Lower leg skin (tissue), 3 donors: ENCODE data around the gene ERCC3.

Source experiments
- POLR2A ChIP-seq, 2 donors: fragments of 450-650 bp; IDR thresholded peaks; one replicate each; pipeline ENCODE4 v1.6.1; 2016 to 2017; ENCODE audit warnings: antibody characterized with exemption in 2 of 2, mild to moderate bottlenecking in 1 of 2, moderate library complexity in 1 of 2
- TF ChIP-seq, protein P1 (sequence below), 3 donors: fragments of 450-650 bp; IDR thresholded peaks; one replicate each; pipeline ENCODE4 v1.5.1; 2016; ENCODE audit warnings: antibody characterized with exemption in 3 of 3, mild to moderate bottlenecking in 3 of 3, moderate library complexity in 2 of 3

DNA sequence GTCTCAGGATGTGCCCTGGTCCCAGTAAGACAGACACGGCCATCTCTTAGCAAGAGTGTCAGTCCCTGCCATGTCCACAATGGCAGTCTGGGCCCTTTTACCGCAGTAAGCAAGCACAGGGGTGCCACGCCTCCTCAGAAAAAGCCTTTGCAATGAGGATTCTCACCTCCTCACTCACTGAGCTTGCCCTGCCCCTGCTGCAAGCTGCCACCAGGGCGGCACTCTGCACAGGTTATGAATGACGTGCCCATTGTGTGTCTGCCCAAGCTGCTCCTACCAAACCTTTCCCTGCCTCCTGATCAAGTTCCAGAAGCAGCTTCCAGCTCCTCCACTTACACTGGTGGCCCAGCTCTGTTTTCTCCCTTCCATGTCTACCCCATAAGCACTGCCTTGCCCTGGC, 23.3 kb downstream of the ERCC3 start:
- TF ChIP-seq, protein P1, sequence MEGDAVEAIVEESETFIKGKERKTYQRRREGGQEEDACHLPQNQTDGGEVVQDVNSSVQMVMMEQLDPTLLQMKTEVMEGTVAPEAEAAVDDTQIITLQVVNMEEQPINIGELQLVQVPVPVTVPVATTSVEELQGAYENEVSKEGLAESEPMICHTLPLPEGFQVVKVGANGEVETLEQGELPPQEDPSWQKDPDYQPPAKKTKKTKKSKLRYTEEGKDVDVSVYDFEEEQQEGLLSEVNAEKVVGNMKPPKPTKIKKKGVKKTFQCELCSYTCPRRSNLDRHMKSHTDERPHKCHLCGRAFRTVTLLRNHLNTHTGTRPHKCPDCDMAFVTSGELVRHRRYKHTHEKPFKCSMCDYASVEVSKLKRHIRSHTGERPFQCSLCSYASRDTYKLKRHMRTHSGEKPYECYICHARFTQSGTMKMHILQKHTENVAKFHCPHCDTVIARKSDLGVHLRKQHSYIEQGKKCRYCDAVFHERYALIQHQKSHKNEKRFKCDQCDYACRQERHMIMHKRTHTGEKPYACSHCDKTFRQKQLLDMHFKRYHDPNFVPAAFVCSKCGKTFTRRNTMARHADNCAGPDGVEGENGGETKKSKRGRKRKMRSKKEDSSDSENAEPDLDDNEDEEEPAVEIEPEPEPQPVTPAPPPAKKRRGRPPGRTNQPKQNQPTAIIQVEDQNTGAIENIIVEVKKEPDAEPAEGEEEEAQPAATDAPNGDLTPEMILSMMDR (IDR thresholded peaks at IDR 0.05) = no peak
- no peak for TF ChIP-seq POLR2A (IDR thresholded peaks at IDR 0.05)
